ENCODE data around the gene APEH.

DNA sequence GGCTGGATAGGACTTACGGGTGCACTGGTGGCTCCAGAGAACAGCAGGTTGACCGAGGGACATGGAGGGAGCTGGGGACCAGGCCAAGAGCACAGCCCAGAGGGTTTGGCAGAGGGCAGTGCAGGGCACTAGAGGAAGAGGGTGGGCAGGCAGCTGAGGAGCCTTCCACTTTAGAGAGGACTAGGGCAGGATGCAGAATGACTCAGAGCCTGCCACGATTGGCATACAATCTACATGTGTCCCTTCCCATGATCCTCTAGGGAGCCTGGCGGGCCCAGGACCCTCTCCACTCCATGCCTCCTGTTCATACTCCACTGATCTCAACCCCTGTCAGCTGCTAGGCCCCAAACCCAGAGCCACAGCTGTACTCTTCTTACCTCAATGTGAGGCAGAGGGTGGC lies 14.4 kb upstream of the APEH start:
- TF ChIP-seq EZH2 (IDR thresholded peaks at IDR 0.05; ENCODE audit: low read depth, unreplicated experiment) (no peak), CTCF (conservative IDR thresholded peaks at IDR 0.05; ENCODE audit: low read depth in 2 of 2) (no peak), REST (IDR thresholded peaks at IDR 0.05; ENCODE audit: unreplicated experiment) (no peak)

Measured in GM23338 (cell line).